GM12878 (cell line): ENCODE results near the gene STAG1. TPM values are rescaled to one million over a fixed set of nuclear protein-coding genes. Genes with fewer than 3 reads are reported as not detected.

Experiments
- ATAC-seq: fragments of 200-7000 bp; cut with Tn5 transposase; 3 replicates; pipeline ENCODE4 v1.9.1; 2020; ENCODE audit warnings: mild to moderate bottlenecking, moderate library complexity
- BruUV-seq: library from RNA; stranded (reverse); fragments of 400-500 nt; replicated peaks from 2 replicates; lab custom pipeline; 2021; lab: Mats Ljungman, UMichigan
- CTCF ChIA-PET: fragments of 300-600 bp; sonication (Branson Sonifier 250); formaldehyde crosslinking; extraction: SDS; loops from one replicate; lab custom pipeline; 2021; ENCODE audit warnings: inconsistent platforms; lab: Yijun Ruan, JAX
- POLR2A ChIA-PET: fragments of 350-600 bp; formaldehyde crosslinking; extraction: SDS; loops from one replicate; lab custom pipeline; 2021; ENCODE audit warnings: inconsistent platforms; lab: Charles Lee
- RAD21 ChIA-PET: fragments of 300-600 bp; sonication (Branson Sonifier 250); formaldehyde crosslinking; loops from one replicate; lab custom pipeline; 2023; ENCODE audit warnings: antibody characterized with exemption; ENCODE audit not compliant: unreplicated experiment; lab: Charles Lee
- SMC1A ChIA-PET: fragments of 300-600 bp; sonication (Branson Sonifier 250); formaldehyde crosslinking; loops from one replicate; lab custom pipeline; 2023; ENCODE audit not compliant: unreplicated experiment, uncharacterized antibody; lab: Charles Lee
- DNase-seq: peaks from one replicate; pipeline ENCODE4 v3.0.0-alpha.2; 2011; ENCODE audit warnings: low read depth, low spot score
- FAIRE-seq: peaks from 3 replicates; lab custom pipeline; 2011; peaks lifted over from hg19 to GRCh38; lab: Jason Lieb, UNC
- H2AFZ ChIP-seq: 2 replicates; pipeline ENCODE4 v1.6.0; 2011; ENCODE audit warnings: low read depth, low read length, control low read depth; ENCODE audit not compliant: control insufficient read depth
- H3K27ac ChIP-seq: 2 replicates; pipeline ENCODE4 v1.5.1; 2011; ENCODE audit warnings: control low read depth; ENCODE audit not compliant: control insufficient read depth, insufficient read depth
- H3K27me3 ChIP-seq, 2 experiments: replicated peaks in 1 of 2; 2 replicates each; pipeline versions ENCODE4 v1.6.0 to v1.6.1; 2011; ENCODE audit warnings: low read length in 1 of 2; ENCODE audit not compliant: control insufficient read depth in 2 of 2, insufficient read depth in 2 of 2
- H3K36me3 ChIP-seq, 2 experiments: 2 replicates each; pipeline ENCODE4 v1.5.1; 2011; ENCODE audit warnings: low read length in 1 of 2; ENCODE audit not compliant: control insufficient read depth in 2 of 2, insufficient read depth in 2 of 2
- H3K4me1 ChIP-seq: 2 replicates; pipeline ENCODE4 v1.6.1; 2011; ENCODE audit warnings: mild to moderate bottlenecking, low read length, moderate library complexity, mixed read lengths; ENCODE audit not compliant: control insufficient read depth, insufficient read depth
- H3K4me2 ChIP-seq: 2 replicates; pipeline ENCODE4 v1.6.0; 2011; ENCODE audit warnings: control low read depth; ENCODE audit not compliant: control insufficient read depth, insufficient read depth
- H3K4me3 ChIP-seq: fragments of 200-600 bp; sonication (generic); 2 replicates; pipeline ENCODE4 v1.5.1; 2016
- H3K79me2 ChIP-seq: 2 replicates; pipeline ENCODE4 v1.6.0; 2011; ENCODE audit warnings: low read length; ENCODE audit not compliant: control insufficient read depth, insufficient read depth
- H3K9ac ChIP-seq: 2 replicates; pipeline ENCODE4 v1.8.0; 2011; ENCODE audit warnings: low read length, control low read depth, mixed read lengths; ENCODE audit not compliant: control insufficient read depth, insufficient read depth
- H3K9me3 ChIP-seq: replicated peaks from 3 replicates; pipeline ENCODE4 v1.5.1; 2011; ENCODE audit warnings: mild to moderate bottlenecking, low read length; ENCODE audit not compliant: control insufficient read depth, insufficient read depth
- H4K20me1 ChIP-seq: 2 replicates; pipeline ENCODE4 v1.6.0; 2011; ENCODE audit not compliant: control insufficient read depth, insufficient read depth
- CBX5 ChIP-seq: sonication (generic); IDR thresholded peaks from 2 replicates; pipeline ENCODE4 v1.6.1; 2016; ENCODE audit warnings: low read depth, moderate library complexity, mild to moderate bottlenecking, inconsistent platforms
- HDGF ChIP-seq: fragments of 450-650 bp; IDR thresholded peaks from 2 replicates; pipeline ENCODE4 v1.6.1; 2016; ENCODE audit warnings: antibody characterized with exemption
- IRF4 ChIP-seq: IDR thresholded peaks from 2 replicates; pipeline ENCODE4 v1.6.1; 2011; ENCODE audit warnings: low read depth, low read length
- MTA2 ChIP-seq: fragments of 450-650 bp; IDR thresholded peaks from 2 replicates; pipeline ENCODE4 v1.6.1; 2016; ENCODE audit warnings: low read depth, mild to moderate bottlenecking, moderate library complexity
- MXI1 ChIP-seq: fragments of 150-350 bp; IDR thresholded peaks from 2 replicates; pipeline ENCODE4 v1.6.1; 2011; ENCODE audit warnings: low read depth, mild to moderate bottlenecking, inconsistent platforms, low read length, improper control_type of control experiment
- PAX8 ChIP-seq: fragments of 450-650 bp; IDR thresholded peaks from 2 replicates; pipeline ENCODE4 v1.6.1; 2017; ENCODE audit warnings: mild to moderate bottlenecking, moderate library complexity
- PKNOX1 ChIP-seq: fragments of 450-650 bp; IDR thresholded peaks from 2 replicates; pipeline ENCODE4 v1.6.1; 2016; ENCODE audit warnings: mild to moderate bottlenecking
- POLR2A ChIP-seq: IDR thresholded peaks from 2 replicates; pipeline ENCODE4 v1.6.1; 2011; ENCODE audit warnings: low read depth, mild to moderate bottlenecking, low read length
- POLR2AphosphoS2 ChIP-seq: IDR thresholded peaks from 2 replicates; pipeline ENCODE4 v1.6.1; 2011; ENCODE audit warnings: low read depth, mild to moderate bottlenecking, low read length, improper control_type of control experiment, moderate library complexity
- POU2F2 ChIP-seq: IDR thresholded peaks from 3 replicates; pipeline ENCODE4 v1.6.1; 2011; ENCODE audit warnings: low read depth, mild to moderate bottlenecking, low read length, borderline replicate concordance
- RAD21 ChIP-seq: IDR thresholded peaks from 2 replicates; pipeline ENCODE4 v1.6.1; 2011; ENCODE audit warnings: mild to moderate bottlenecking, low read depth, low read length, moderate library complexity; ENCODE audit not compliant: insufficient read depth
- RCOR1 ChIP-seq: conservative IDR thresholded peaks from 2 replicates; pipeline ENCODE4 v1.6.1; 2012; ENCODE audit warnings: low read depth, low read length, improper control_type of control experiment
- SIN3A ChIP-seq: IDR thresholded peaks from 2 replicates; pipeline ENCODE4 v1.6.1; 2012; ENCODE audit warnings: low read depth, low read length, improper control_type of control experiment
- SPI1 ChIP-seq: IDR thresholded peaks from 2 replicates; pipeline ENCODE4 v1.6.1; 2011; ENCODE audit warnings: low read depth, mild to moderate bottlenecking, low read length, moderate library complexity, borderline replicate concordance; ENCODE audit not compliant: insufficient read depth
- TAF1 ChIP-seq: IDR thresholded peaks from 2 replicates; pipeline ENCODE4 v1.6.1; 2011; ENCODE audit warnings: mild to moderate bottlenecking, low read depth, low read length, borderline replicate concordance
- YBX1 ChIP-seq: fragments of 450-650 bp; IDR thresholded peaks from 2 replicates; pipeline ENCODE4 v1.6.1; 2016; ENCODE audit warnings: antibody characterized with exemption
- ZBTB11 ChIP-seq: fragments of 450-650 bp; formaldehyde crosslinking; IDR thresholded peaks from 2 replicates; pipeline ENCODE4 v1.5.0; 2022; ENCODE audit warnings: mild to moderate bottlenecking, missing genetic modification characterization
- WGBS: methylation state at CpG from one replicate; pipeline ENCODE4 v1.1.6; 2016; ENCODE audit warnings: low lambda C conversion rate; ENCODE audit not compliant: insufficient replicate concordance, insufficient coverage; ENCODE audit errors: missing lambda C conversion rate; 5-methylcytosine and 5-hydroxymethylcytosine counted together
- in situ Hi-C: fragments of 300-500 bp; cut with MboI; formaldehyde crosslinking; loops from 9 replicates; pipeline ENCODE4 v1.14.3; 2018; ENCODE audit warnings: mixed read lengths
- intact Hi-C: fragments of 100-400 bp; cut with micrococcal nuclease; formaldehyde crosslinking; loops from one replicate; pipeline ENCODE4 v1.14.2; 2022; ENCODE audit not compliant: unreplicated experiment
- polyA plus RNA-seq, 11 experiments: library from polyadenylated mRNA; depleted of rRNA in 4 of 11; unstranded in 6 of 11; stranded (reverse) in 5 of 11; fragments of >200 nt; fragmentation: Nextera tagmentation in 4 of 11; fragmentation: Illumina TruSeq in 1 of 11; extraction: Ambion mirVana in 4 of 11; extraction: Trizol in 1 of 11; gene quantifications; 1 replicate in 1 of 11; 2 replicates in 10 of 11; pipeline versions ENCODE4 v1.2.1 to v1.2.3, GENCODE V29; 2011 to 2016; ENCODE audit warnings: inconsistent platforms in 2 of 11, missing spikeins in 2 of 11, low read depth in 1 of 11
- total RNA-seq, 4 experiments: library from RNA; depleted of rRNA in 3 of 4; stranded (reverse); fragments of >200 nt in 3 of 4; fragmentation: Illumina TruSeq in 1 of 4; extraction: Trizol in 1 of 4; gene quantifications; 2 replicates each; pipeline versions ENCODE4 v1.2.1 to v1.2.3, GENCODE V29; 2013 to 2021
- TF ChIP-seq, protein P1 (sequence below): IDR thresholded peaks from 2 replicates; pipeline ENCODE4 v1.6.1; 2012; ENCODE audit warnings: low read depth, low read length, improper control_type of control experiment
- TF ChIP-seq, protein P2 (sequence below): fragments of 450-650 bp; IDR thresholded peaks from 2 replicates; pipeline ENCODE4 v1.6.1; 2017; ENCODE audit warnings: antibody characterized with exemption, mild to moderate bottlenecking, moderate library complexity

Gene STAG1
- total and polyA plus RNA-seq, 10 of the 15 experiments (the other 5 are each of a cell fraction or from before 2014, with no cell fraction given): 4.4 to 30.1 (median 20.2) TPM

DNA sequence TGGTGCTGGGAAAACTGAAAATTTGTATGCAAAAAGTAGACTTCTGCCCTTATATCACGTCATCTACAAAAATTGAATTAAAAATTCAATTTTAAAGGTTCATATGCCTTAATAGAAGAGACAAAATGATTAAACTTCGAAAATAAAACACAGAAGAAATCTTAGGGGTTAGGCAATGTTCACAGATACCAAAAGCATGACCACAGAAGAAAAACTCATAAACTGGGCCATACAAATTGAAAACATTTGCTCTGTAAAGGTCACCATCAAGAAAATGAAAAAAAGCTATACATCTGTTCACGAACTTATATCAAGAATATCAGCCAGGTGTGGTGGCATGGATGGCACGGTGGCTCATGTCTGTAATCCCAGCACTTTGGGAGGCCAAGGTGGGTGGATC is 257.0 kb downstream of the STAG1 start:
- H3K4me2 ChIP-seq: no peak overlapping the region
- no peak overlapping the region for H3K9ac ChIP-seq
- CTCF ChIA-PET: interaction anchor here (0.5 kb wide), 1 partner anchor 104 kb away, joined by 3 read pairs; no protein-coding TSS in a partner anchor
- no peak overlapping the region for H2AFZ ChIP-seq
- peaks cover 0 to 9% of the 10 kb centered on the region in 2 experiments for H3K36me3 ChIP-seq
- DNase-seq: no peak
- no peak overlapping the region for H3K27ac ChIP-seq
- ATAC-seq: no peak
- no peak for FAIRE-seq
- intact Hi-C loops (no loop called here), in situ Hi-C loops (no loop called here)
- RAD21 ChIA-PET: no interaction called here
- SMC1A ChIA-PET: no interaction called here
- H4K20me1 ChIP-seq: no peaks in the 10 kb centered on the region
- no peaks in the 10 kb centered on the region for H3K9me3 ChIP-seq
- H3K27me3 ChIP-seq: no peaks in the 10 kb centered on the region
- POLR2A ChIA-PET: no interaction called here
- BruUV-seq: no TSS peak
- TF ChIP-seq, protein P1, sequence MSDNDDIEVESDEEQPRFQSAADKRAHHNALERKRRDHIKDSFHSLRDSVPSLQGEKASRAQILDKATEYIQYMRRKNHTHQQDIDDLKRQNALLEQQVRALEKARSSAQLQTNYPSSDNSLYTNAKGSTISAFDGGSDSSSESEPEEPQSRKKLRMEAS: no peak
- TF ChIP-seq MXI1 (no peak), SPI1 (no peak), HDGF (no peak), RCOR1 (no peak), CBX5 (no peak), ZBTB11 (CRISPR knock-in tag) (no peak), PKNOX1 (no peak), MTA2 (no peak), YBX1 (no peak), TAF1 (no peak), RAD21 (no peak), POU2F2 (no peak), POLR2AphosphoS2 (no peak), PAX8 (no peak), IRF4 (no peak), POLR2A (no peak), SIN3A (no peak)
- TF ChIP-seq, protein P2, sequence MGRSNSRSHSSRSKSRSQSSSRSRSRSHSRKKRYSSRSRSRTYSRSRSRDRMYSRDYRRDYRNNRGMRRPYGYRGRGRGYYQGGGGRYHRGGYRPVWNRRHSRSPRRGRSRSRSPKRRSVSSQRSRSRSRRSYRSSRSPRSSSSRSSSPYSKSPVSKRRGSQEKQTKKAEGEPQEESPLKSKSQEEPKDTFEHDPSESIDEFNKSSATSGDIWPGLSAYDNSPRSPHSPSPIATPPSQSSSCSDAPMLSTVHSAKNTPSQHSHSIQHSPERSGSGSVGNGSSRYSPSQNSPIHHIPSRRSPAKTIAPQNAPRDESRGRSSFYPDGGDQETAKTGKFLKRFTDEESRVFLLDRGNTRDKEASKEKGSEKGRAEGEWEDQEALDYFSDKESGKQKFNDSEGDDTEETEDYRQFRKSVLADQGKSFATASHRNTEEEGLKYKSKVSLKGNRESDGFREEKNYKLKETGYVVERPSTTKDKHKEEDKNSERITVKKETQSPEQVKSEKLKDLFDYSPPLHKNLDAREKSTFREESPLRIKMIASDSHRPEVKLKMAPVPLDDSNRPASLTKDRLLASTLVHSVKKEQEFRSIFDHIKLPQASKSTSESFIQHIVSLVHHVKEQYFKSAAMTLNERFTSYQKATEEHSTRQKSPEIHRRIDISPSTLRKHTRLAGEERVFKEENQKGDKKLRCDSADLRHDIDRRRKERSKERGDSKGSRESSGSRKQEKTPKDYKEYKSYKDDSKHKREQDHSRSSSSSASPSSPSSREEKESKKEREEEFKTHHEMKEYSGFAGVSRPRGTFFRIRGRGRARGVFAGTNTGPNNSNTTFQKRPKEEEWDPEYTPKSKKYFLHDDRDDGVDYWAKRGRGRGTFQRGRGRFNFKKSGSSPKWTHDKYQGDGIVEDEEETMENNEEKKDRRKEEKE: no peak
- 96% methylated on average over 4 of the region's 4 CpGs for WGBS
- no peaks in the 10 kb centered on the region for H3K79me2 ChIP-seq
- no peaks in the 10 kb centered on the region for H3K4me1 ChIP-seq
- H3K4me3 ChIP-seq: no peak overlapping the region
